AG20443 (cell line): ENCODE data around the gene CAMK4.
A peak's percentile ranks its signal among the peaks of the same experiment; 100 is the strongest.
"Not testable (repeated sequence)": the region's sequence is repeated elsewhere in the genome, so short reads cannot be mapped to it uniquely, and the experiment has no call there.

Experiments used
- DNase-seq: peaks from one replicate; pipeline ENCODE4 v3.0.0; 2012; ENCODE audit warnings: low spot score, mixed read lengths

The CAMK4 gene

GRCh38 chr5:111384220-111384619, 160.0 kb downstream of the CAMK4 start:
- no peak for DNase-seq

GRCh38 chr5:111385051-111385450, 160.9 kb downstream of the CAMK4 start:
- DNase-seq, result no peak

- DNase-seq, result no peak
Observed at GRCh38 chr5:111385970-111386831, 162.0 kb downstream of the CAMK4 start.

GRCh38 chr5:111386832-111387162, 162.6 kb downstream of the CAMK4 start:
- DNase-seq, result no peak

GRCh38 chr5:111387361-111387760, 163.2 kb downstream of the CAMK4 start:
- DNase-seq, result no peak

GRCh38 chr5:111389390-111390082, 165.4 kb downstream of the CAMK4 start:
- DNase-seq, result peak; percentile 76

GRCh38 chr5:111392181-111392580, 168.0 kb downstream of the CAMK4 start:
- DNase-seq, result no peak

- peak; percentile 48 for DNase-seq
Observed at GRCh38 chr5:111394586-111394985, 170.4 kb downstream of the CAMK4 start.

- no peak for DNase-seq
Observed at GRCh38 chr5:111398013-111398412, 173.8 kb downstream of the CAMK4 start.

GRCh38 chr5:111399113-111399512, 174.9 kb downstream of the CAMK4 start:
- no peak for DNase-seq

GRCh38 chr5:111401906-111402305, 177.7 kb downstream of the CAMK4 start:
- no peak for DNase-seq

GRCh38 chr5:111404270-111404769, 180.1 kb downstream of the CAMK4 start:
- DNase-seq, result no peak

- DNase-seq, result no peak
Observed at GRCh38 chr5:111407562-111407961, 183.4 kb downstream of the CAMK4 start.

GRCh38 chr5:111408817-111409216, 184.6 kb downstream of the CAMK4 start:
- DNase-seq, result no peak

GRCh38 chr5:111409266-111409665, 185.1 kb downstream of the CAMK4 start:
- not testable (repeated sequence) for DNase-seq

GRCh38 chr5:111410067-111410466, 185.9 kb downstream of the CAMK4 start:
- not testable (repeated sequence) for DNase-seq

- no peak for DNase-seq
Observed at GRCh38 chr5:111411301-111411700, 187.1 kb downstream of the CAMK4 start.

- DNase-seq, result no peak
Observed at GRCh38 chr5:111412593-111412992, 188.4 kb downstream of the CAMK4 start.

- no peak for DNase-seq
Observed at GRCh38 chr5:111415053-111415452, 190.9 kb downstream of the CAMK4 start.

GRCh38 chr5:111422245-111422644, 198.1 kb downstream of the CAMK4 start:
- DNase-seq, result no peak

- DNase-seq, result no peak
Observed at GRCh38 chr5:111422747-111423720, 198.8 kb downstream of the CAMK4 start.

- no peak for DNase-seq
Observed at GRCh38 chr5:111425205-111425604, 201.0 kb downstream of the CAMK4 start.
